HepG2 (cell line): ENCODE measurements around the gene MYH9. TPM values are rescaled to one million over a fixed set of nuclear protein-coding genes. Genes with fewer than 3 reads are reported as not detected.

Experiments used
- ARNT ChIP-seq: fragments of 450-650 bp; IDR thresholded peaks from 2 replicates; pipeline ENCODE4 v1.6.1; 2017
- HNRNPLL ChIP-seq: fragments of 200-400 bp; formaldehyde crosslinking; IDR thresholded peaks from 2 replicates; pipeline ENCODE4 v1.6.1; 2017; ENCODE audit warnings: mild to moderate bottlenecking, low read depth, low read length; ENCODE audit not compliant: poor library complexity, severe bottlenecking
- KDM4B ChIP-seq: sonication (generic); formaldehyde crosslinking; IDR thresholded peaks from 2 replicates; pipeline ENCODE4 v1.4.0; 2020; ENCODE audit warnings: missing genetic modification reagents
- RBAK ChIP-seq: sonication (generic); formaldehyde crosslinking; IDR thresholded peaks from 2 replicates; pipeline ENCODE4 v1.5.1; 2020; ENCODE audit warnings: mild to moderate bottlenecking, missing genetic modification reagents
- SMAD9 ChIP-seq: sonication (generic); formaldehyde crosslinking; IDR thresholded peaks from 2 replicates; pipeline ENCODE4 v1.5.1; 2020; ENCODE audit warnings: mild to moderate bottlenecking, missing genetic modification reagents
- STAG1 ChIP-seq: sonication (generic); formaldehyde crosslinking; IDR thresholded peaks from 2 replicates; pipeline ENCODE4 v1.4.0; 2020; ENCODE audit warnings: missing genetic modification reagents
- TCF7 ChIP-seq: sonication (generic); IDR thresholded peaks from 2 replicates; pipeline ENCODE4 v1.6.1; 2016; ENCODE audit warnings: antibody characterized with exemption, low read depth
- ZBTB38 ChIP-seq: sonication (generic); formaldehyde crosslinking; IDR thresholded peaks from 2 replicates; pipeline ENCODE4 v1.5.1; 2020; ENCODE audit warnings: mild to moderate bottlenecking, missing genetic modification reagents
- ZFP37 ChIP-seq: sonication (generic); formaldehyde crosslinking; IDR thresholded peaks from 2 replicates; pipeline ENCODE4 v1.4.0; 2020; ENCODE audit warnings: missing genetic modification reagents, borderline replicate concordance
- ZNF124 ChIP-seq: sonication (generic); formaldehyde crosslinking; IDR thresholded peaks from 2 replicates; pipeline ENCODE4 v1.4.0; 2020; ENCODE audit warnings: missing genetic modification reagents
- ZNF282 ChIP-seq: fragments of 450-650 bp; IDR thresholded peaks from 2 replicates; pipeline ENCODE4 v1.6.1; 2018; ENCODE audit not compliant: partially characterized antibody
- ZNF318 ChIP-seq: sonication (generic); formaldehyde crosslinking; IDR thresholded peaks from 2 replicates; pipeline ENCODE4 v1.4.0; 2020; ENCODE audit warnings: mild to moderate bottlenecking, missing genetic modification reagents
- ZNF362 ChIP-seq: sonication (generic); formaldehyde crosslinking; IDR thresholded peaks from 2 replicates; pipeline ENCODE4 v1.4.0; 2020; ENCODE audit warnings: missing genetic modification reagents, mild to moderate bottlenecking, borderline replicate concordance
- ZNF460 ChIP-seq: sonication (generic); formaldehyde crosslinking; IDR thresholded peaks from 2 replicates; pipeline ENCODE4 v1.5.1; 2020; ENCODE audit warnings: missing genetic modification reagents, mild to moderate bottlenecking, borderline replicate concordance
- ZZZ3 ChIP-seq: sonication (generic); formaldehyde crosslinking; IDR thresholded peaks from 2 replicates; pipeline ENCODE4 v1.4.0; 2020; ENCODE audit warnings: missing genetic modification reagents, mild to moderate bottlenecking, borderline replicate concordance
- polyA plus RNA-seq, 8 experiments: library from polyadenylated mRNA; depleted of rRNA in 3 of 8; stranded (reverse) in 7 of 8; unstranded in 1 of 8; fragments of >200 nt; fragmentation: Illumina TruSeq in 4 of 8; extraction: Trizol in 4 of 8; gene quantifications; 2 replicates each; pipeline versions ENCODE4 v1.2.1 to v1.2.3, GENCODE V29; 2011 to 2016; ENCODE audit warnings: low read depth in 4 of 8, missing spikeins in 1 of 8, mixed read lengths in 1 of 8; ENCODE audit not compliant: insufficient read depth in 1 of 8
- total RNA-seq, 5 experiments: library from RNA; depleted of rRNA; stranded (reverse); fragments of >200 nt; fragmentation: Illumina TruSeq; extraction: Trizol; gene quantifications; 2 replicates each; pipeline ENCODE4 v1.2.3, GENCODE V29; 2016; ENCODE audit warnings: low read depth in 1 of 5
- TF ChIP-seq, protein P1 (sequence below): sonication (generic); formaldehyde crosslinking; IDR thresholded peaks from 2 replicates; pipeline ENCODE4 v1.4.0; 2020; ENCODE audit warnings: missing genetic modification reagents
- TF ChIP-seq, protein P2 (sequence below): IDR thresholded peaks from 2 replicates; pipeline ENCODE4 v1.6.1; 2016; ENCODE audit warnings: missing genetic modification reagents, missing compliant biosample characterization

Gene MYH9
- total and polyA plus RNA-seq, 2 of the 13 experiments (the other 11 are each of a cell fraction or from before 2014, with no cell fraction given): 50.7 to 98.5 TPM

DNA sequence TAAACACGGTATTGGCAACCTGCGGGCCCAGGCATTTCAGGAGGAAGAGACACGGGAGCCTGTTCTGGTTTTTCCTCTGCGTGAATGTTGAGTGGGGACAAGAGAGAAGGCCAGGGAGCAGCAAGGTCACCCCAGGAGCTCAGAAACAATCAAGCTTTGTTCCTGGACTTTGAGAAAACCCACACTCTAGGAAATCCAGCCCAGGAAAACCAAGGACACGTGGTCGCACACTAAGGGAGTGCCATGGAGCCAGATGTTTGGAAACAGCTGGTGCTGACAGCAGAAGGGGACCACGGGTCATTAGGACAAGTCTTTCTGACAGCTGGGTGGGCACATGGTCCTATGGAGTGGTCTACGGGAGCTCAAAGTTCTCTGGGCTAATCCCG is 44.1 kb downstream of the MYH9 start (continued):
- TF ChIP-seq ZNF318 (no peak), ZZZ3 (CRISPR knock-in tag) (no peak), ZNF124 (CRISPR knock-in tag) (no peak), STAG1 (CRISPR knock-in tag) (0 out of 2 replicates have a peak, but pooled peaks have one; percentile 5), ZNF282 (no peak), ZBTB38 (CRISPR knock-in tag) (no peak), KDM4B (CRISPR knock-in tag) (no peak), ZFP37 (no peak), ZNF362 (CRISPR knock-in tag) (no peak), ARNT (no peak), ZNF460 (CRISPR knock-in tag) (no peak), TCF7 (no peak; the same call in 1 of the 2 replicates), HNRNPLL (no peak), SMAD9 (CRISPR knock-in tag) (no peak), RBAK (CRISPR knock-in tag) (no peak)
- TF ChIP-seq, protein P1, sequence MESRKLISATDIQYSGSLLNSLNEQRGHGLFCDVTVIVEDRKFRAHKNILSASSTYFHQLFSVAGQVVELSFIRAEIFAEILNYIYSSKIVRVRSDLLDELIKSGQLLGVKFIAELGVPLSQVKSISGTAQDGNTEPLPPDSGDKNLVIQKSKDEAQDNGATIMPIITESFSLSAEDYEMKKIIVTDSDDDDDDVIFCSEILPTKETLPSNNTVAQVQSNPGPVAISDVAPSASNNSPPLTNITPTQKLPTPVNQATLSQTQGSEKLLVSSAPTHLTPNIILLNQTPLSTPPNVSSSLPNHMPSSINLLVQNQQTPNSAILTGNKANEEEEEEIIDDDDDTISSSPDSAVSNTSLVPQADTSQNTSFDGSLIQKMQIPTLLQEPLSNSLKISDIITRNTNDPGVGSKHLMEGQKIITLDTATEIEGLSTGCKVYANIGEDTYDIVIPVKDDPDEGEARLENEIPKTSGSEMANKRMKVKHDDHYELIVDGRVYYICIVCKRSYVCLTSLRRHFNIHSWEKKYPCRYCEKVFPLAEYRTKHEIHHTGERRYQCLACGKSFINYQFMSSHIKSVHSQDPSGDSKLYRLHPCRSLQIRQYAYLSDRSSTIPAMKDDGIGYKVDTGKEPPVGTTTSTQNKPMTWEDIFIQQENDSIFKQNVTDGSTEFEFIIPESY (CRISPR knock-in tag): no peak
- TF ChIP-seq, protein P2, sequence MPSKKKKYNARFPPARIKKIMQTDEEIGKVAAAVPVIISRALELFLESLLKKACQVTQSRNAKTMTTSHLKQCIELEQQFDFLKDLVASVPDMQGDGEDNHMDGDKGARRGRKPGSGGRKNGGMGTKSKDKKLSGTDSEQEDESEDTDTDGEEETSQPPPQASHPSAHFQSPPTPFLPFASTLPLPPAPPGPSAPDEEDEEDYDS: no peak
